K562 (cell line): ENCODE measurements around the gene PTP4A1. TPM values are rescaled to one million over a fixed set of nuclear protein-coding genes. Genes with fewer than 3 reads are reported as not detected.

Experiments
- CBX1 ChIP-seq: sonication (generic); IDR thresholded peaks from 2 replicates; pipeline ENCODE4 v1.6.1; 2016; ENCODE audit warnings: antibody characterized with exemption, low read depth, mild to moderate bottlenecking
- ETV6 ChIP-seq, 3 experiments: fragments of 150-350 bp in 1 of 3; sonication (generic) in 1 of 3; formaldehyde crosslinking in 1 of 3; IDR thresholded peaks; 2 replicates each; pipeline versions ENCODE4 v1.6.1 to v1.8.0; 2014 to 2022; ENCODE audit warnings: borderline replicate concordance in 2 of 3, low read depth in 2 of 3, antibody characterized with exemption in 1 of 3, low read length in 1 of 3, mild to moderate bottlenecking in 1 of 3, missing genetic modification reagents in 1 of 3
- FOXK2 ChIP-seq, 2 experiments: fragments of 450-650 bp; IDR thresholded peaks in 1 of 2; conservative IDR thresholded peaks in 1 of 2; 2 replicates each; pipeline ENCODE4 v1.6.1; 2016; ENCODE audit warnings: low read depth in 2 of 2, mild to moderate bottlenecking in 1 of 2
- POLR2G ChIP-seq: fragments of 200-400 bp; formaldehyde crosslinking; IDR thresholded peaks from 2 replicates; pipeline ENCODE4 v1.6.1; 2017; ENCODE audit warnings: low read depth, mild to moderate bottlenecking, antibody characterized with exemption, low read length, moderate library complexity
- PYGO2 ChIP-seq: fragments of 450-650 bp; IDR thresholded peaks from 2 replicates; pipeline ENCODE4 v1.6.1; 2016; ENCODE audit warnings: mild to moderate bottlenecking, missing genetic modification characterization, moderate library complexity, missing compliant biosample characterization
- SNIP1 ChIP-seq: fragments of 450-650 bp; IDR thresholded peaks from 2 replicates; pipeline ENCODE4 v1.7.1; 2017; ENCODE audit warnings: low read depth, mild to moderate bottlenecking
- SRSF7 ChIP-seq: fragments of 200-400 bp; formaldehyde crosslinking; optimal IDR thresholded peaks from 2 replicates; pipeline ENCODE3; 2017; ENCODE audit warnings: mild to moderate bottlenecking, low read depth, low read length
- TGIF2 ChIP-seq: sonication (generic); formaldehyde crosslinking; IDR thresholded peaks from 2 replicates; pipeline ENCODE4 v1.8.1; 2022; ENCODE audit warnings: mild to moderate bottlenecking, missing genetic modification reagents, moderate library complexity
- ZBTB1 ChIP-seq: sonication (generic); formaldehyde crosslinking; IDR thresholded peaks from 2 replicates; pipeline ENCODE4 v1.8.1; 2023; ENCODE audit warnings: missing genetic modification reagents, low read depth, mild to moderate bottlenecking, borderline replicate concordance
- ZBTB33 ChIP-seq: sonication (generic); formaldehyde crosslinking; IDR thresholded peaks from 2 replicates; pipeline ENCODE4 v1.8.1; 2023; ENCODE audit warnings: mild to moderate bottlenecking, missing genetic modification reagents
- ZNF121 ChIP-seq: sonication (generic); formaldehyde crosslinking; conservative IDR thresholded peaks from 2 replicates; pipeline ENCODE4 v1.8.0; 2022; ENCODE audit warnings: missing genetic modification reagents
- polyA plus RNA-seq, 8 experiments: library from polyadenylated mRNA; depleted of rRNA in 4 of 8; stranded (reverse) in 5 of 8; unstranded in 3 of 8; fragments of >200 nt; fragmentation: Nextera tagmentation in 2 of 8; fragmentation: Illumina TruSeq in 1 of 8; extraction: Ambion mirVana in 2 of 8; extraction: Trizol in 1 of 8; gene quantifications; 2 replicates each; pipeline versions ENCODE4 v1.2.1 to v1.2.3, GENCODE V29; 2011 to 2014; ENCODE audit warnings: inconsistent platforms in 1 of 8, missing spikeins in 1 of 8
- total RNA-seq, 7 experiments: library from RNA; depleted of rRNA in 6 of 7; stranded (reverse); fragments of >200 nt in 6 of 7; fragmentation: Illumina TruSeq in 2 of 7; extraction: Trizol in 2 of 7; gene quantifications; 2 replicates each; pipeline versions ENCODE4 v1.2.1 to v1.2.3, GENCODE V29; 2011 to 2021; ENCODE audit warnings: low replicate concordance in 1 of 7
- TF ChIP-seq, protein P1 (sequence below), 3 experiments: fragments of 200-800 bp in 1 of 3; fragments of 250-450 bp in 1 of 3; fragments of 450-650 bp in 1 of 3; sonication (Bioruptor Pico) in 1 of 3; sonication (Bioruptor generic) in 1 of 3; formaldehyde crosslinking in 1 of 3; IDR thresholded peaks; 2 replicates each; pipeline versions ENCODE4 v1.6.1 to v1.8.0; 2016 to 2022; ENCODE audit warnings: mild to moderate bottlenecking in 2 of 3, missing genetic modification characterization in 2 of 3, missing compliant biosample characterization in 1 of 3, moderate library complexity in 1 of 3
- TF ChIP-seq, protein P2 (sequence below): sonication (generic); formaldehyde crosslinking; IDR thresholded peaks from 2 replicates; pipeline ENCODE4 v1.8.1; 2023; ENCODE audit warnings: mild to moderate bottlenecking, missing genetic modification reagents

Gene PTP4A1
- total and polyA plus RNA-seq, 9 of the 15 experiments (the other 6 are each of a cell fraction or from before 2014, with no cell fraction given), result 3.7 to 67.5 (median 13.1) TPM

DNA sequence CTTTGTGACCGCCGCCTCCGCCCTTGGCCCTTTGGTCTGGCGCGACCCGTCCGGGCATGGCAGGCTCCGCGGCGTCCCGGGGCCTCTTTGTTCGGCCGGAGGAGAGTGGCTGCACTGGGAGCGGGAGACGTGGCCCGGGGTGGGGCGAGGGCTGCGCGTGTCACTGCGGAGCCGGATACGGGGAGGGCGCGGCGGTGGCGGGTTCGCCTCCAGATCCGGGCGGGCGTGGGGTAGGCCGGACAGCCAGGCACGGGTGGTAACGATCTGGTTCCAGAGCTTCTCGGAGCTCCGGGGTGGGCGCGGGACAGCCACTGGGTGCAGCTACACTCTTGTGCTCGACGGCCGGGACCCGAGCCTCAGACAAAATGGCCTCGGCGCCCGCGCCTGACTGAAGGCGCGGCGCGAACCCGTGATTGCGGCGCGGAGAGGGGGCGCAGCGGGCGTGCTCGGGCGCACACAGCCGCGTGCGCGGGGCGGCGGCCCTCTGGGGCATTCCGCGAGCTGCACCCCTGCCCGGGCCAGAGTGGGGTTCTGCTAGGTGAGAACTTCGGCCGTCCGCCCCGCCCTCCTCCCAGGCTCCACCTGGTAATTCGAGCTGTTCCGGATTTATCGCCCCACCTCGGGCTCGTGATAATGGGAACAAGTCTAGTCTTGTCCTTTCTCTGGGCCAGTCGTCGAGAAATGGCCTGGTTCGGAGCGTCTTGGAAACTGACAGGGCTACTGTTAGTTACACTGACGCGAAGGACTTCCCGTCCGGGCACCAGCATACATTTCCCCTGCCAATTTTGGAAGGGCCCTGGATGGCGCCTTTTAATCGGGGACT is 1.0 kb downstream of the PTP4A1 start (continued):
- TF ChIP-seq SRSF7, result no peak
- TF ChIP-seq, protein P1, sequence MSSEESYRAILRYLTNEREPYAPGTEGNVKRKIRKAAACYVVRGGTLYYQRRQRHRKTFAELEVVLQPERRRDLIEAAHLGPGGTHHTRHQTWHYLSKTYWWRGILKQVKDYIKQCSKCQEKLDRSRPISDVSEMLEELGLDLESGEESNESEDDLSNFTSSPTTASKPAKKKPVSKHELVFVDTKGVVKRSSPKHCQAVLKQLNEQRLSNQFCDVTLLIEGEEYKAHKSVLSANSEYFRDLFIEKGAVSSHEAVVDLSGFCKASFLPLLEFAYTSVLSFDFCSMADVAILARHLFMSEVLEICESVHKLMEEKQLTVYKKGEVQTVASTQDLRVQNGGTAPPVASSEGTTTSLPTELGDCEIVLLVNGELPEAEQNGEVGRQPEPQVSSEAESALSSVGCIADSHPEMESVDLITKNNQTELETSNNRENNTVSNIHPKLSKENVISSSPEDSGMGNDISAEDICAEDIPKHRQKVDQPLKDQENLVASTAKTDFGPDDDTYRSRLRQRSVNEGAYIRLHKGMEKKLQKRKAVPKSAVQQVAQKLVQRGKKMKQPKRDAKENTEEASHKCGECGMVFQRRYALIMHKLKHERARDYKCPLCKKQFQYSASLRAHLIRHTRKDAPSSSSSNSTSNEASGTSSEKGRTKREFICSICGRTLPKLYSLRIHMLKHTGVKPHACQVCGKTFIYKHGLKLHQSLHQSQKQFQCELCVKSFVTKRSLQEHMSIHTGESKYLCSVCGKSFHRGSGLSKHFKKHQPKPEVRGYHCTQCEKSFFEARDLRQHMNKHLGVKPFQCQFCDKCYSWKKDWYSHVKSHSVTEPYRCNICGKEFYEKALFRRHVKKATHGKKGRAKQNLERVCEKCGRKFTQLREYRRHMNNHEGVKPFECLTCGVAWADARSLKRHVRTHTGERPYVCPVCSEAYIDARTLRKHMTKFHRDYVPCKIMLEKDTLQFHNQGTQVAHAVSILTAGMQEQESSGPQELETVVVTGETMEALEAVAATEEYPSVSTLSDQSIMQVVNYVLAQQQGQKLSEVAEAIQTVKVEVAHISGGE (CRISPR knock-in tag; IDR thresholded peaks at IDR 0.05), result peak in 1 of 3 experiments; percentile 66; a peak in 2 of 6 replicates
- TF ChIP-seq FOXK2 (conservative IDR thresholded peaks at IDR 0.05 in 1 of 2, IDR thresholded peaks at IDR 0.05 in 1 of 2; ENCODE audit: low read depth in 2 of 2), result no peak
- no peak for TF ChIP-seq ETV6 (IDR thresholded peaks at IDR 0.05; ENCODE audit: borderline replicate concordance in 1 of 2, low read depth in 2 of 2, low read length in 1 of 2)
- no peak for TF ChIP-seq ETV6 (CRISPR knock-in tag; IDR thresholded peaks at IDR 0.05; ENCODE audit: borderline replicate concordance)
- no peak for TF ChIP-seq SNIP1
- no peak; the same call in none of the 2 replicates for TF ChIP-seq CBX1
- no peak for TF ChIP-seq ZBTB33 (CRISPR knock-in tag)
- no peak; the same call in 1 of the 2 replicates for TF ChIP-seq TGIF2 (CRISPR knock-in tag)
- no peak for TF ChIP-seq ZNF121 (CRISPR knock-in tag)
- peak; percentile 37; the same call in 1 of the 2 replicates for TF ChIP-seq ZBTB1 (CRISPR knock-in tag)
- no peak for TF ChIP-seq PYGO2 (tag)
- TF ChIP-seq POLR2G, result peak; percentile 83
- TF ChIP-seq, protein P2, sequence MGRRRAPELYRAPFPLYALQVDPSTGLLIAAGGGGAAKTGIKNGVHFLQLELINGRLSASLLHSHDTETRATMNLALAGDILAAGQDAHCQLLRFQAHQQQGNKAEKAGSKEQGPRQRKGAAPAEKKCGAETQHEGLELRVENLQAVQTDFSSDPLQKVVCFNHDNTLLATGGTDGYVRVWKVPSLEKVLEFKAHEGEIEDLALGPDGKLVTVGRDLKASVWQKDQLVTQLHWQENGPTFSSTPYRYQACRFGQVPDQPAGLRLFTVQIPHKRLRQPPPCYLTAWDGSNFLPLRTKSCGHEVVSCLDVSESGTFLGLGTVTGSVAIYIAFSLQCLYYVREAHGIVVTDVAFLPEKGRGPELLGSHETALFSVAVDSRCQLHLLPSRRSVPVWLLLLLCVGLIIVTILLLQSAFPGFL (CRISPR knock-in tag), result no peak
